A673 (cell line): ENCODE data around the gene LTBR.

Experiments used
- CTCF ChIP-seq: fragments of 300-800, 200-600 bp; sonication (generic); conservative IDR thresholded peaks from 2 replicates; pipeline ENCODE4 v1.5.1; 2017; ENCODE audit warnings: low read depth, mild to moderate bottlenecking, antibody characterized with exemption, low read length, moderate library complexity, mixed read lengths
- EZH2 ChIP-seq: fragments of 200-600 bp; sonication (generic); IDR thresholded peaks from 2 replicates; pipeline ENCODE4 v1.6.1; 2017; ENCODE audit warnings: borderline replicate concordance, low read depth, mild to moderate bottlenecking, mixed read lengths, antibody characterized with exemption, low read length; ENCODE audit not compliant: poor library complexity, severe bottlenecking

GRCh38 chr12:6336889-6337853, 46.8 kb upstream of the LTBR start:
- TF ChIP-seq CTCF (no peak), EZH2 (no peak)
